ENCODE measurements around the gene ANKK1. TPM values are rescaled to one million over a fixed set of nuclear protein-coding genes. Genes with fewer than 3 reads are reported as not detected.
A peak's percentile ranks its signal among the peaks of the same experiment; 100 is the strongest.

ANKK1 gene
- total RNA-seq, 1 experiment from 2014 or later, result not detected

DNA sequence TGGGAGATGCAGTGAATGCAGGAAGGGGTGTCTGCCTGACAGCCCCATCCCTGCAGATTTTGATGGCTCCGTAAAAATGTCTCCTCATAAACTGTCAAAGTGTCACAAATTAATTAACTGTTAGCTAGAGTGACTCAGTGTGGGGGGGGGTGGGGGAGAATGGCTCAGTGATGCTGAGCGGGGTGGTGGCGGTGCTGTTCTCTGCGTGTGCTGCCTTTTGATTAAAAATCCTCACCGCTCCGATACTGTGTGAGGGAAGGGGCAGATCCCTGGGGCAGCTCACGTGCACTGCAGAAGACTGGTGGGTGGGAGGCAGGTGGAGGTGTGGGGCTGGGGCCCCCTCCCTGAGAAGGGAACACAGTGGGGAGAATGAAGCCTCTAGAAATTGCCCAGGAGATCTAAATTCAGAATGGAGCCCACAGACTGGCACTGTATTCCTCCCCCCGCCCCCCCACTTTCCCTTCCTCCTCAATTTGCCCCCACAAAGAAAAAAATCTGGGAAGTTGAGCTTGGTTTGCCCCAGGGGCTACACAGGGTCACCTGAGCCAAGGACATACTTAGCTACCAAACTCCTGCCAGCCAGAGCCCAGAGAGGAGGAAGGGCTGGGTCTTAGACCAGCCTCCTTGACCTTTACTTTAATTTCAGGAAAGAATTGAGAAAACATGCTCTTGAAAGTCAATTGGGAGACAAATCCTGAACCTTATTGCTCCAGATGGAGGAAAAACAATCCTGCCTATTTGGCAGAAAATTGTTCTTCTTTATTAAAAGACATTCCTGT, 47.8 kb downstream of the ANKK1 start:
- no peak for DNase-seq (ENCODE audit: low read depth, low spot score)
- in situ Hi-C loops (cut with HindIII; ENCODE audit: low pct_unique_long_range_greater_than_20kb, low sequenced_read_pairs), result no loop called here

GRCh38 chr11:113436672-113437252, 49.2 kb downstream of the ANKK1 start:
- DNase-seq (ENCODE audit: low read depth, low spot score), result no peak
- in situ Hi-C loops (cut with HindIII; ENCODE audit: low pct_unique_long_range_greater_than_20kb, low sequenced_read_pairs), result no loop called here

- in situ Hi-C loops (cut with HindIII; ENCODE audit: low pct_unique_long_range_greater_than_20kb, low sequenced_read_pairs), result no loop called here
- DNase-seq (ENCODE audit: low read depth, low spot score), result no peak
Observed at GRCh38 chr11:113440816-113441215, 53.2 kb downstream of the ANKK1 start.

DNA sequence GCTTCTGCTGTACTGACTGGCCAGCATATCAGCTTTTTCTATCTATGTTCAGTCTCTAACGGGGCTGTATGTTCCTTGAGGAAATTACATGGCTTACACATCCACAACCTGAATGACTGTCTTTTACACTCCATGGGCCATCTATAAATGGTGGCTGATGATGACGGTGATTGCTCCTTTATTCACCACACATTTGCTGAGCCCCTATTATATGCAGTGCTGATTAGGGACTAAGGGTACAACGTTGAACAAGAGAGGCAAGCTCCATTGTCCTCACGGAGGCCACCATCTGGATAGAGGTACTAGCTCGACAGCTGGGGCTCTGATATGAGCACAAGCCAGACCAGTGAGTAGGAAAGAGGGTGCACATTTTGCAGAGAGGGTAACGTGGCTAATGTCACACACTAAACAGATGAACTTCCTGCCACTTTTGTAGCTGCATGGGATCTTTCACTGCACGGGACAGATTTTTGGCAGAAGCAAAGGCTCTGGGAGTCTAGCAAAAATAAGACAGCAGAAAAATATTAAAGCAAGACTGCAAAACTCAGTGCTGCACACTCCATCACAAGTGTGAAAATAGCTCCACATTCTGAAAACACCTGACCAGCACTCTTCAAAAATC, 57.0 kb downstream of the ANKK1 start:
- DNase-seq (ENCODE audit: low read depth, low spot score), result no peak
- in situ Hi-C loops (cut with HindIII; ENCODE audit: low pct_unique_long_range_greater_than_20kb, low sequenced_read_pairs), result no loop called here

DNA sequence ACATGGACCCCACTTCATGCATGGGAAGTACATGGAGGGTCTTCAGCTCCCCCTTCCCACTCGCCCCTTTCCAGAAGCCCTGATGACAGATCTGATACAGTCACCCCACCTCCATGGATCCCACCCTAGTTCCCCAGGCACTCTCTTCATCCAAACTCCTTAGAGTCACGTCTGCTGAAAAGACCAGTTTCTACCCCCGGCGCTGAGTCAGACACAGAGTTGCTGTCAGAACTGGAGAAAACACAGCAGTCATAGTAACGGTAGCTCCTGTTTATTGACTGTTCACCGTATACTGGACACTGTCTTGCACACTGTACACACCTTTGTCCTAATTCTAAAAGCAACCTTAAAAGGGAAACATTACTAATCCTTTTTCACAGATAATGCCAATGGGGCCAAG, 58.5 kb downstream of the ANKK1 start:
- no peak for DNase-seq (ENCODE audit: low read depth, low spot score)
- in situ Hi-C loops (cut with HindIII; ENCODE audit: low pct_unique_long_range_greater_than_20kb, low sequenced_read_pairs), result no loop called here

DNA sequence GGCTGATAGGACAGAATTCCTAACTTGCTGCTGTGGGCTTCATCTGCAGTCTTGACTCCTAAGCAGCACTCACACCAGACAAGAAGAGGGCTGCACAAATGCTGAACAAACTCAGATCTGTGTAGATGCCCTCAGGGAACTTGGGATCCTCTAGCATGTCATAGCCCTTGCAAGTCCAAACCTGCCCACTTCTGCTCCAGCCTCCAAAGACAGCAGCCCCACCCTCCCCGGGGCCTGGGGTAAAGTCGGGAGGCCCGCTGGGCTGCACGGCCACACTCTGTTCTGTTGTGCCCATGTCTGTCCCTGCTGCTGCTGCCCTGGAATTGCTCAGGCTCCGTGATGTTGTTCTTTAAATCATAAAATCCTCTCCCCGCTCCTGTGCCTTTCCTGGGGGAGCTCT, 59.4 kb downstream of the ANKK1 start:
- no peak for DNase-seq (ENCODE audit: low read depth, low spot score)
- in situ Hi-C loops (cut with HindIII; ENCODE audit: low pct_unique_long_range_greater_than_20kb, low sequenced_read_pairs), result no loop called here

GRCh38 chr11:113447621-113448315, 60.2 kb downstream of the ANKK1 start:
- in situ Hi-C loops (cut with HindIII; ENCODE audit: low pct_unique_long_range_greater_than_20kb, low sequenced_read_pairs), result no loop called here
- DNase-seq (ENCODE audit: low read depth, low spot score), result peak; percentile 4

- in situ Hi-C loops (cut with HindIII; ENCODE audit: low pct_unique_long_range_greater_than_20kb, low sequenced_read_pairs), result no loop called here
- no peak for DNase-seq (ENCODE audit: low read depth, low spot score)
Observed at GRCh38 chr11:113448316-113448677, 60.7 kb downstream of the ANKK1 start.

- in situ Hi-C loops (cut with HindIII; ENCODE audit: low pct_unique_long_range_greater_than_20kb, low sequenced_read_pairs), result no loop called here
- DNase-seq (ENCODE audit: low read depth, low spot score), result no peak
Observed at GRCh38 chr11:113449743-113450142, 62.2 kb downstream of the ANKK1 start.

Small RNA genes lying within 50 kb of the gene (small RNA-seq; reads per million reads assigned to genes)
- gene MIR4301, result 0 reads per million in 2 experiments

Other genes starting within 250 kb of the ANKK1 start
- gene TTC12, start 73.2 kb upstream of the ANKK1 start, total RNA-seq (2014; rRNA removed; shearing (Covaris generic)), result 19.5 and 20.8 TPM in 2 replicates
- not detected in 2 replicates for gene DRD2, start 87.6 kb downstream of the ANKK1 start, total RNA-seq (2014; rRNA removed; shearing (Covaris generic))

All from SK-MEL-5 (cell line).